HG03354 (cell line): ENCODE measurements around the gene SLC16A7.
"Not testable (repeated sequence)": the region's sequence is repeated elsewhere in the genome, so short reads cannot be mapped to it uniquely, and the experiment has no call there.

Experiments used
- ATAC-seq: cut with Tn5 transposase; IDR thresholded peaks from one replicate; pipeline ENCODE4 v1.9.1; 2021; ENCODE audit warnings: mild to moderate bottlenecking; ENCODE audit not compliant: unreplicated experiment, poor library complexity, severe bottlenecking

SLC16A7 gene

GRCh38 chr12:59595883-59596540 lies at the start of gene SLC16A7:
TSS of gene SLC16A7 (plus strand) at chr12:59596029. CDS start at chr12:59704802, 108,773 bp downstream.
- ATAC-seq = peak; percentile 64

- ATAC-seq = no peak
Measured at GRCh38 chr12:59548930-59549329, 46.9 kb upstream of the SLC16A7 start.

- no peak for ATAC-seq
Measured at GRCh38 chr12:59559696-59560095, 36.1 kb upstream of the SLC16A7 start.

- ATAC-seq = no peak
Measured at GRCh38 chr12:59570145-59570544, 25.7 kb upstream of the SLC16A7 start.

- ATAC-seq = no peak
Measured at GRCh38 chr12:59574406-59574805, 21.4 kb upstream of the SLC16A7 start.

GRCh38 chr12:59575826-59576225 lies 20.0 kb upstream of the SLC16A7 start:
- ATAC-seq = no peak

GRCh38 chr12:59578254-59578653 lies 17.6 kb upstream of the SLC16A7 start:
- no peak for ATAC-seq

- ATAC-seq = no peak
Measured at GRCh38 chr12:59579631-59580030, 16.2 kb upstream of the SLC16A7 start.

- ATAC-seq = no peak
Measured at GRCh38 chr12:59580050-59580449, 15.8 kb upstream of the SLC16A7 start.

GRCh38 chr12:59583003-59583712 lies 12.7 kb upstream of the SLC16A7 start:
- ATAC-seq = no peak

GRCh38 chr12:59587710-59588109 lies 8.1 kb upstream of the SLC16A7 start:
- ATAC-seq = no peak

GRCh38 chr12:59593761-59594160 lies 2.1 kb upstream of the SLC16A7 start:
- ATAC-seq = no peak

- ATAC-seq = no peak
Measured at GRCh38 chr12:59594943-59595500, 807 bp upstream of the SLC16A7 start.

- ATAC-seq = no peak
Measured at GRCh38 chr12:59595565-59595882, 305 bp upstream of the SLC16A7 start.

GRCh38 chr12:59597385-59597781 lies 1.6 kb downstream of the SLC16A7 start:
- peak; percentile 53 for ATAC-seq

- no peak for ATAC-seq
Measured at GRCh38 chr12:59600171-59600570, 4.3 kb downstream of the SLC16A7 start.

- ATAC-seq = no peak
Measured at GRCh38 chr12:59603754-59604153, 7.9 kb downstream of the SLC16A7 start.

GRCh38 chr12:59612823-59613434 lies 17.1 kb downstream of the SLC16A7 start:
- ATAC-seq = not testable (repeated sequence)

- no peak for ATAC-seq
Measured at GRCh38 chr12:59615392-59616165, 19.8 kb downstream of the SLC16A7 start.
